ENCODE data around the gene LRRC3C. TPM values are rescaled to one million over a fixed set of nuclear protein-coding genes. Genes with fewer than 3 reads are reported as not detected.
"Not testable (repeated sequence)": the region's sequence is repeated elsewhere in the genome, so short reads cannot be mapped to it uniquely, and the experiment has no call there.

The LRRC3C gene, protein sequence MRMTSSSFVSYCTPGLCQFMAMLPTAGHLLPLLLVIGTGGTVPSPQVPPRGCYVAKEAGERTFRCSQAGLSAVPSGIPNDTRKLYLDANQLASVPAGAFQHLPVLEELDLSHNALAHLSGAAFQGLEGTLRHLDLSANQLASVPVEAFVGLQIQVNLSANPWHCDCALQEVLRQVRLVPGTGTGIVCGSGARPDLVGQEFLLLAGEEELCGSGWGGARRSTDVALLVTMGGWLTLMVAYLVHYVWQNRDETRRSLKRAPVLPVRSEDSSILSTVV
- not detected for total RNA-seq

DNA sequence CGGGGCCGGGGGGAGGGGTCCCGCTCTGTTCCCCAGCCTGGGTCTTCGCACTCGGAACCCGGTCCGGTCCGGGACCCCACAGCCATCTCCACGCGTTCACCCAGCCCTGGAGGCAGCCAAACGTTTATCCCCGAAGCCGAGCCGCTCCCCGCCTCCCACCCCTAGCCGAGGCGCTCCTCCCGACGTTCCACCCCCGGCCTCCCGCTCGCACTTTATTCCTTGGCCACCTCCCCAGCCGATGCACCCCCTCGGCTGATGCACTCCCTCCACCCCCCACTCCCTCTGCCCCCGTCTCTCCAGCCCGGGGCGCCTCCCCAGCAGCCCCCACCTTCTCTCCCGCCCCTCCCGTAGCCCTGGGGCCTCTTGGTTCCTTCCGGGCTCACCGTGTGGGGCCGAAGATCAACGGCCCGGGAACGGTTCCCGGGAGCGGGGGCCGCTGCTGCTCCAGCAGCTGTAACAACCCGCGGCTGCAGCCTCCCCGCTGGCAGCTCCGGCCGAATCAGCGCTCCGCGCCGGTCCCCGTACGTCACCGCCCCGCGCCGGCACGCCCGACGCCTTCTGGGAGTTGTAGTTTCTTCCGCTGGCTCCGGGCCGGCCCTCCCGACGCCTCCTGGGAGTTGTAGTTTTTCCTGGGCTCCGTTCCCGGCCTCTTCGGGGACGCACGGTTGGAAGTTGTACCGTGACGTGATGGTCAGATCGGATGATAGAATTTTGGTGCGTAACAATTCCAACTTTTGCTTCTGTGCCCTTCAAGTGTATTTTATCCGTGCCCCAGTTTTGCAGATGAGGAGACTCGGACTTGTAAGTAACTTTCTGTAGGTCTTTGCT is at the start of gene LRRC3C, which contains the start of gene ORMDL3:
Gene LRRC3C, plus strand, starts transcription at position 632 of the 828 bp plus-strand sequence. CDS start 13,792 bp downstream, outside the sequence.
Gene ORMDL3, minus strand, starts transcription at position 501 of the 828 bp plus-strand sequence. CDS start 3,398 bp downstream, outside the sequence.
- peaks cover 25% of the 10 kb centered on the region for H3K4me1 Mint-ChIP-seq
- H3K9me3 Mint-ChIP-seq: no peaks in the 10 kb centered on the region
- no peaks in the 10 kb centered on the region for H3K27me3 Mint-ChIP-seq
- ATAC-seq (replicated peaks): peak; percentile 93
- H3K4me3 Mint-ChIP-seq: peak within 1 kb of the TSS; percentile 89
- H3K27ac Mint-ChIP-seq: peak within 1 kb of the TSS; percentile 92
- peaks cover 28% of the 10 kb centered on the region for H3K36me3 Mint-ChIP-seq (ENCODE audit: low read depth)

DNA sequence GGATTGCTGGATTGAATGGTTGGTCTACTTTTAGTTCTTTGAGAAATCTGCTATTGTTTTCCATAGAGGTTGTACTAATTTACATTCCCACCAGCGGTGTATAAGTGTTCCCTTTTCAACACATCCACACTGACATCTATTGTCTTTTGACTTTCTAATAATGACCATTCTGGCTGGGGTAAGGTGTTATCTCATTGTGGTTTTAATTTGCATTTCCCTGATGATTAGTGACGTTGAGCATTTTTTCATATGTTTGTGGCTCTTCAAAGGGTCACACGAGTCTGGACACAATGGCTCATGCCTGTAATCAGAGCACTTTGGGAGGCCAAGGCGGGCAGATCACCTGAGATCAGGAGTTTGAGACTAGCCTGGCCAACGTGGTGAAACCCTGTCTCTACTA is 41.4 kb upstream of the LRRC3C start:
- not testable (repeated sequence) for H3K27me3 Mint-ChIP-seq; ATAC-seq (replicated peaks); H3K9me3 Mint-ChIP-seq; H3K4me1 Mint-ChIP-seq; H3K27ac Mint-ChIP-seq; H3K36me3 Mint-ChIP-seq (ENCODE audit: low read depth); H3K4me3 Mint-ChIP-seq

DNA sequence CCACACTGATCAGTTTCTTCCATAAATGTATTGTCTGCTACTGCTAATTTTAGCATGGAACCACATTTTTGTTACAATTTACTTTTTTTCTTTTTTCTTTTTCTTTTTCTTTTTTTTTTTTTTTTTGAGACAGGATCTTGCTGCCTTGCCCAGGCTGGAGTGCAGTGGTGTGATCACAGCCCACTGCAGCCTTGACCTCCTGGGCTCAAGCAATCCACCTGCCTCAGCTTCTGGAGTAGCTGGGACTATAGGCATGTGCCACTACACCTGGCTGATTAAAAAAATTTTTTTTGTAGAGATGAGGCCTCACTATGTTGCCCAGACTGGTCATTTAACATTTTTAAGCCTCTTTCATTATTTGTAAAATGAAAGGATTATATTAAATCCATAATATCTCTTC is 40.5 kb upstream of the LRRC3C start:
- Mint-ChIP-seq H3K27me3 (peaks cover 8% of the 10 kb centered on the region), H3K4me1 (no peaks in the 10 kb centered on the region), H3K4me3 (no peak overlapping the region), H3K36me3 (ENCODE audit: low read depth) (no peaks in the 10 kb centered on the region), H3K9me3 (no peaks in the 10 kb centered on the region), H3K27ac (no peak overlapping the region)
- no peak for ATAC-seq (replicated peaks)

DNA sequence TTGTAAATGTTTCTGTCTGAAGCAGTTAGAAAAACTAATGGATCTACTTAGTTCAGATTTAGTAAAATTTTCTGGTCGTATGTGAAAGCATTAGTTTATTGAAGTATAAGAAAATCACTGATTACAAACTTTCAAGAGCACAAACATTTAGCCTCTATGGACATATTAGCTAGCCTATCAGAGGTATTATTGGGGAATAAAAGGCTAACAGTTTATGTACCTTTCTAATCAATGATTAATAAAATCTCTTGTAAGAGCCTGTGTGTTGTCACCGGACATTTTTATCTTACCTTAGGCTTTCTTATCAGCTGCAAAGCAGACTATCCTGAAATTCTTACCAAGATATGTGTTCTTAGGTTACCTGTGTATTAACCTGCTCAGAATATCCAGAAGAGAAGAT is 38.3 kb upstream of the LRRC3C start:
- peaks cover 13% of the 10 kb centered on the region for H3K27me3 Mint-ChIP-seq
- H3K27ac Mint-ChIP-seq: no peak overlapping the region
- H3K9me3 Mint-ChIP-seq: no peaks in the 10 kb centered on the region
- no peaks in the 10 kb centered on the region for H3K36me3 Mint-ChIP-seq (ENCODE audit: low read depth)
- H3K4me1 Mint-ChIP-seq: no peaks in the 10 kb centered on the region
- no peak overlapping the region for H3K4me3 Mint-ChIP-seq
- ATAC-seq (replicated peaks): no peak

DNA sequence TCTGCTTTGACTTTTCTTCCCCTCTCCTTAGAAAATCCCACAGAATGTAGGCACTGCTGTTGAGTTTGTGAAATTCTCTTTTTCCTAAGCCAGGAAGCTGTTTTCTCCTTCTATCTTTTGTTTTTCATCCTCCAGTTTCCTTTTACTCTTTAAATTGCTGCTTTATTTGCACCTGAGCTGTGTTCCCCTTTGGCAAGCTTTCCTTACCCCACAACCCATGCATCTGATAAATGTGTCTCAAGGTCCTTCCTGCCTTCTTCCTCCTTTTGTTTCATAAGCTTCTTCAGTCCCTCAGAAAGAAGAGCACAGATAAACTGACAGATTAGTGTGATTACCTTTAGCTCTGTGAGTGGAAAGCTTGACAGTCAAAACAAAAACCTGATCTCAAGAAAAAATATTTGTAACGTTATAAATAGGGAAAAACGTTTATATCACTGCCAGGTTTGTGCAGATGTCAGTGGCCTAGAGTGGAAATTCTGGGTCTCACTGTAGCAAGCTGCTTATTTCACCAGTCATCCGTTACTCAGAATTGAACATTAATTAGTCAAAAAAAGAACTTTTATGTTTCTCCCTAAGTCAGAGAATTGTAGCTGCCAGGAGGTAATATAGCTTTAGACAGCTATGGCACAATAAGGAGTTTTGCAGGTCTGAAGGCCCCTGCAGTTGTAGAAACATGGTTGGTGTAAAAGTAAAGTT is 32.7 kb upstream of the LRRC3C start:
- no peaks in the 10 kb centered on the region for H3K36me3 Mint-ChIP-seq (ENCODE audit: low read depth)

DNA sequence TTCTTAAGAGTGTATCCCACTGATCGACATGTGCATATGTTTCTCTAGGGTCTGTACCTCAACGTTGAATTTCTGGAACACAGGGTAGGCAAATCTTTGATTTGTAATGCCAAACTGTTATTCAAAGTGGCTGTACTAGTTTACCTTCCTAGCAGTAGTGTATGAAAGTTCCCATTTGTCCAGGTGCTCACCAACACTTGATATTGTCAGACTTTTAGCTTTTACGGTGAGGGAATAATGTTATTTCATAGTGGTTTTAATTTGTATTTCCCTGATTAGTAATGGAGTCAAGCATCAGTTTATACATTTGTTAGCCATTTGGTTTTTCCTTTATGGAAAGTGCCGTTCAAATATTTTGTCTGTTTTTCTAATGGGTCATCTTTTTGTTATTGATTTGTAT is 29.4 kb upstream of the LRRC3C start:
- Mint-ChIP-seq H3K27me3 (no peaks in the 10 kb centered on the region), H3K4me3 (no peak overlapping the region), H3K4me1 (peaks cover 5% of the 10 kb centered on the region), H3K36me3 (ENCODE audit: low read depth) (peaks cover under 1% of the 10 kb centered on the region), H3K9me3 (no peaks in the 10 kb centered on the region), H3K27ac (no peak overlapping the region)
- ATAC-seq (replicated peaks): no peak

More for the DNA sequence above, 32.7 kb upstream of the LRRC3C start:
- peaks cover 8% of the 10 kb centered on the region for H3K27me3 Mint-ChIP-seq
- H3K9me3 Mint-ChIP-seq: no peaks in the 10 kb centered on the region
- peaks cover 5% of the 10 kb centered on the region for H3K4me1 Mint-ChIP-seq
- peak overlapping the region; percentile 18 for H3K27ac Mint-ChIP-seq
- peak; percentile 64 for ATAC-seq (replicated peaks)
- H3K4me3 Mint-ChIP-seq: peak overlapping the region; percentile 7

DNA sequence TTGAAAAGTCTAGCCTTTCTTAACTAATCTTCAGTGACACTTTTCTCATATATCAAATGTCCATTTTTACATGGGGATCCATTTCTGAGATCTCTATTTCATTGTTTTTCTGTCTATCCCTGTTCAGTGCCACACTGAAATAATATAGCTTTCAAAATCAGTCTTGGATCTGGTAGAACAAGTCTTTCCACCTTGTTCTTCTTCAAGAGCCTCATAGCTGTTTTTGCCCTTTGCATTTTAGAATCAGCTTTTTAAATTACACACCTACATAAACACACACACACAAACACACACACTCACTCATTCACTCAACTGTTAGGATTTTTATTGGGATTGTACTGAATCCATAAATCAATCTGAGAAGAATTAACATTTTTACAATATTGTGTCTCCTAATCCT is 28.3 kb upstream of the LRRC3C start:
- H3K27ac Mint-ChIP-seq: no peak overlapping the region
- peaks cover 10% of the 10 kb centered on the region for H3K4me1 Mint-ChIP-seq
- no peaks in the 10 kb centered on the region for H3K9me3 Mint-ChIP-seq
- peaks cover 10% of the 10 kb centered on the region for H3K36me3 Mint-ChIP-seq (ENCODE audit: low read depth)
- no peaks in the 10 kb centered on the region for H3K27me3 Mint-ChIP-seq
- ATAC-seq (replicated peaks): no peak
- H3K4me3 Mint-ChIP-seq: no peak overlapping the region

DNA sequence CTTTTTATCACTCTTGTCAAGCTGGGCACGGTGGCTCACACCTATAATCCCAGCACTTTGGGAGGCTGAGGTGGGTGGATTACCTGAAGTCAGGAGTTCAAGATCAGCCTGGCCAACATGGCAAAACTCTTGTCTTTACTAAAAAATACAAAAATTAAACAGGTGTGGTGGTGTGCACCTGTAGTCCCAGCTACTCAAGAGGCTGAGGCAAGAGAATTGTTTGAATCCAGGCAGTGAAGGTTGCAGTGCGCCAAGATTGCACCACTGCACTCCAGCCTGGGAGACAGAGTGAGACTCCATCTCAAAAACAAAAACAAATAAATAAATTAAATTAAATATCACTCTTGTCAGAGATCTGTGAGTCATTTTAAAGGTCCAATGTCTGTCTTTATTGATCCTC is 25.5 kb upstream of the LRRC3C start:
- H3K4me3 Mint-ChIP-seq; H3K27ac Mint-ChIP-seq; H3K9me3 Mint-ChIP-seq; H3K27me3 Mint-ChIP-seq; ATAC-seq (replicated peaks): not testable (repeated sequence)
- Mint-ChIP-seq H3K36me3 (ENCODE audit: low read depth) (peaks cover 30% of the 10 kb centered on the region), H3K4me1 (peaks cover 10% of the 10 kb centered on the region)

DNA sequence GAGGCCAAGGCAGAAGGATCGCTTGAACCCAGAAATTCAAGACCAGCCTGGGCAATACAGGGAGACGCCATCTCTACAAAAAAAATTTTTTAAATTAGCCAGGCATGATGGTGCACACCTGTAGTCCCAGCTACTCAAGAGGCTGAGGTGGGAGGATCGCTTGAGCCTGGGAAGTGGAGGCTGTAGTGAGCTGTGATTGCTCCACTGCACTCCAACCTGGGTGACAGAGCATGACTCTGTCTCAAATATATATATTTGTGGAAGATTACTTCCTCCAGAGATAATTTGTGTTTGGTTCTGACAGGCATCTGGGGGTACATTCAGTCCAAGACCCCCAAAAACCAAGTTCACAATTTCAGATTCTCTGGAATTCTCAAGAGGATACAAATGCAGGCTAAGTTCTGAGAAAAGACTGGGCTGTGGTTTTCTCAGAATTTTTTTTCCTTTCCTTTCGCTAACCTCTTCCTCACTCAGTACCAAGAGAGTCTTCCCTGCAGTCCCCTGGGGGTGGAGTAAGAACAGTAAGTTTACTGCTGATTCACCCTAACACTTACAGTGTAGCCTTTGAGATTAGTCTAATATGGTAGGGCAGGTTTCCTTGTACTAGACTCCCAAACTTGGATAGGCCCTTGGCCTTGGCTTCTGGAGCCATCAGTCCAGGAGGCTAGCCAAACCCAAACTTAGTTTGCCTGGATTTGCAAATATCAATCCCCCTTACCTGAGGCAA is 24.2 kb upstream of the LRRC3C start:
- H3K27ac Mint-ChIP-seq: peak overlapping the region; percentile 40
- peak; percentile 92 for ATAC-seq (replicated peaks)
- peak overlapping the region; percentile 27 for H3K4me3 Mint-ChIP-seq
- no peaks in the 10 kb centered on the region for H3K9me3 Mint-ChIP-seq
- H3K4me1 Mint-ChIP-seq: peaks cover 10% of the 10 kb centered on the region
- H3K36me3 Mint-ChIP-seq (ENCODE audit: low read depth): peaks cover 39% of the 10 kb centered on the region
- H3K27me3 Mint-ChIP-seq: no peaks in the 10 kb centered on the region

DNA sequence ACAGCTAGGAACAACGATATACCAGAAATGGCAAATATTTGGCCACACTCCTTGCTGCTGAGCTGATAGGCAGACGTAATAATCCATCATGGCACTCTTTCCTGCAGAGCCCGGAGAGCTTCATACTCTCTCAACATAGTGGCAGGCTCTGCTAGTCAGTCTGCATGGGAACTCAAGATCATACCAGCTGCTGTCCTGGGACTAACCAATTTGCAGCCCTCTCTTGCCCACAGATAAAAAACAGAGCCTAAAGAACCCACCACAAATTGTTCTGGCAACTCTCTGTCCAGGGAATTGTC is 22.6 kb upstream of the LRRC3C start:
- Mint-ChIP-seq H3K9me3 (no peaks in the 10 kb centered on the region), H3K27ac (peak overlapping the region; percentile 38), H3K4me3 (no peak overlapping the region), H3K27me3 (no peaks in the 10 kb centered on the region), H3K36me3 (ENCODE audit: low read depth) (peaks cover 52% of the 10 kb centered on the region), H3K4me1 (peaks cover 10% of the 10 kb centered on the region)
- no peak for ATAC-seq (replicated peaks)

DNA sequence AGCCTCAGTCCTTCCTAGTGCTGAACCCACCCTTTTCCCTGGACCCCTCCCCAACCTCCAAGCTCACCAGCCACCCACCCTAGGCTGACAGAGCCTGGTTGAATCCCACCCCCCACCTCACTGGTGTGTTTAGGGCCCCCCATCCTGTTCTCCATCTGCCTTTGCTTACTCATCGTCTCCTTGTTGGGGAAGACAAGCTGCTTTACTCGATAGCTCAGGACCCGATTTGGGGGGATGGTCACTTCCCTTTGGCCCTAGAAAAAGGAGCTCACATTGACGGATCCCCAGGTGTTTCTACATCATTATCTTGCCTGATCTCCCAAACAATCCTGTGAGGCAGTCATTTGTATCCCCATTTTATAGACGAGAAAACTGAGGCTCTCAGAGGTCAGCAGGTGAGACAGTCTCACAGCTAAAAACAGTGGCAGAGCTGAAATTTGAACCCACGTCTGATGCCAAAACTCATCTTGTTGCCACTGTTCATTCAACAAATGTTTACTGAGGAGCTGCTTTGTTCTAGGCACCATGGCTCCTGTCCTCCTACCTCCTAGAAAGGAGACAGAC is 18.7 kb upstream of the LRRC3C start:
- no peak for ATAC-seq (replicated peaks)
- H3K36me3 Mint-ChIP-seq (ENCODE audit: low read depth): peaks cover 81% of the 10 kb centered on the region
- H3K4me1 Mint-ChIP-seq: peaks cover 6% of the 10 kb centered on the region
- no peak overlapping the region for H3K27ac Mint-ChIP-seq
- no peaks in the 10 kb centered on the region for H3K9me3 Mint-ChIP-seq
- no peak overlapping the region for H3K4me3 Mint-ChIP-seq
- no peaks in the 10 kb centered on the region for H3K27me3 Mint-ChIP-seq

DNA sequence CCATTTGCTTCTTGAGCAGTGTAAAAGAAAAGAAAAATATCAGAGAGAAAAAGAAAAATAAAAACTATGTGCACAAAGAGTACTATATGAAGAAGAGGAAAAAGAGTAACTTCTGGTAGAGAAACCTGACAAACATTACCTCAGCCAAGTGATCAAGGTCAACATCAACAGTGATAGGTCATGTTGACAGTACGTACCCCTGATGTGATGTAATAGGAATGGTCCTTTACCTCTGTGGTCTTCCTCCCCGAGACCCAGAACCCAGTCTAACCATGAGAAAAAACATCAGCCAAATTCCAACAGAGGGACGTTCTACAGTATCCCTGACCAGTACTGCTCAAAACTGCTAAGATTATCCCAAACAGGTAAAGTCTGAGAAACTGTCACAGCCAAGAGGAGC is 13.5 kb upstream of the LRRC3C start:
- no peak overlapping the region for H3K27ac Mint-ChIP-seq
- H3K9me3 Mint-ChIP-seq: no peaks in the 10 kb centered on the region
- peaks cover 11% of the 10 kb centered on the region for H3K4me1 Mint-ChIP-seq
- H3K27me3 Mint-ChIP-seq: no peaks in the 10 kb centered on the region
- no peak for ATAC-seq (replicated peaks)
- no peak overlapping the region for H3K4me3 Mint-ChIP-seq
- peaks cover 88% of the 10 kb centered on the region for H3K36me3 Mint-ChIP-seq (ENCODE audit: low read depth)

DNA sequence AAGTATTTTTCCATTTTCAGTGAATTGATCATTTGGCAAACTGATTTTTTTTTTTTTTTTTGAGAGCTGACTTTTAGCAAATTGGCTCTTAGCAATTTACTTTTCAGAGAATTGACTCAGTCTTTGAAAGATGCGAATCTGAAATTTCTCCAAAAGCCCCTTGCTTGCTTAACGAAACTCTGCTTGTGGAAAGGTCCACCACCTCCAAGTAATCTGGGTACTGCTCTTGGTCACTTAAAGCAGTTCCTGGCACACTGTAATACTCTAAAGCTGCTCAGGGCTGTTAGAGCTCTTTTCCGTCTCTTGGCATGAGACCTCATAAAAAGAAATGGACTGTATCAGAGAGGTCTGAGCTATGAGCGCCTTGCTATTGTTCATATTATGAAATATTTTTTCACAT is 12.0 kb upstream of the LRRC3C start:
- peak overlapping the region; percentile 66 for H3K27ac Mint-ChIP-seq

DNA sequence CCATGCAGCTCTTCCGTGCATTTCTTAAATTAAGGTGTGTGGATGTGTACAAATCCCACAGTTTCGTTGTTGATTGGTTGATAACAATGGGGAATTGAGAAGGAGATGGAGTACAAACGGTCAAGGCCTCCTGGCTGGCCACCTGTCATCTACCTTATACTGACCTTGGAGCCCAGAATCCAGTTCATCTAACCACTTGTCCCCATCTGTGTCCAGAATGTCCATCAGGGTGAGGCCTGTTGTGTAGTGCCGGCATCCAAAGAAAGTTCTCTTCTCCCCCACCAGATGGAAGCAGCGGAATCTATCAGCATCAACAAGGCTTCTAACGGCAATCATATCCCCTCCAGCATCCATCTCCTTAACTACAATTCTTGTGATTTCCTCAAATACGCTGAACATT is 10.6 kb upstream of the LRRC3C start:
- peaks cover 78% of the 10 kb centered on the region for H3K36me3 Mint-ChIP-seq (ENCODE audit: low read depth)
- peak overlapping the region; percentile 66 for H3K27ac Mint-ChIP-seq
- H3K4me1 Mint-ChIP-seq: peaks cover 23% of the 10 kb centered on the region
- H3K27me3 Mint-ChIP-seq: no peaks in the 10 kb centered on the region
- no peak for ATAC-seq (replicated peaks)
- H3K4me3 Mint-ChIP-seq: no peak overlapping the region
- no peaks in the 10 kb centered on the region for H3K9me3 Mint-ChIP-seq

More for the DNA sequence above, 12.0 kb upstream of the LRRC3C start:
- Mint-ChIP-seq H3K4me3 (peak overlapping the region; percentile 8), H3K27me3 (no peaks in the 10 kb centered on the region), H3K36me3 (ENCODE audit: low read depth) (peaks cover 84% of the 10 kb centered on the region), H3K4me1 (peaks cover 11% of the 10 kb centered on the region), H3K9me3 (no peaks in the 10 kb centered on the region)
- peak; percentile 69 for ATAC-seq (replicated peaks)

All from activated T-helper 17 cell treated with anti-CD3 and anti-CD28 coated beads, Interleukin-2, amount 50 U/mL, for 72 hours (primary cell).